Activated gamma-delta T cell treated with anti-CD3 and anti-CD28 coated beads, Interleukin-2, amount 50 U/mL, for 16 hours (primary cell): ENCODE results near the gene BRPF3.

ENCODE experiments used
- DNase-seq: peaks from one replicate; pipeline ENCODE4 v3.0.0-alpha.2; 2020; ENCODE audit warnings: low read depth

BRPF3 gene

GRCh38 chr6:36269834-36270705 is 73.5 kb downstream of the BRPF3 start, which contains the start of gene PNPLA1:
TSS of gene PNPLA1 (plus strand) at chr6:36270060. CDS start at chr6:36270460, 400 bp downstream.
- DNase-seq: no peak

- no peak for DNase-seq
Observed at GRCh38 chr6:36272234-36272633, 75.7 kb downstream of the BRPF3 start.

GRCh38 chr6:36273067-36273466 is 76.5 kb downstream of the BRPF3 start:
- no peak for DNase-seq

- DNase-seq: no peak
Observed at GRCh38 chr6:36273802-36274514, 77.4 kb downstream of the BRPF3 start.

GRCh38 chr6:36276581-36277536 is 80.3 kb downstream of the BRPF3 start:
- no peak for DNase-seq

- DNase-seq: no peak
Observed at GRCh38 chr6:36277946-36278470, 81.5 kb downstream of the BRPF3 start.

- no peak for DNase-seq
Observed at GRCh38 chr6:36280467-36280866, 83.9 kb downstream of the BRPF3 start.

GRCh38 chr6:36280983-36281382 is 84.4 kb downstream of the BRPF3 start:
- DNase-seq: no peak
